ENCODE results near the gene LYZL1.

DNA sequence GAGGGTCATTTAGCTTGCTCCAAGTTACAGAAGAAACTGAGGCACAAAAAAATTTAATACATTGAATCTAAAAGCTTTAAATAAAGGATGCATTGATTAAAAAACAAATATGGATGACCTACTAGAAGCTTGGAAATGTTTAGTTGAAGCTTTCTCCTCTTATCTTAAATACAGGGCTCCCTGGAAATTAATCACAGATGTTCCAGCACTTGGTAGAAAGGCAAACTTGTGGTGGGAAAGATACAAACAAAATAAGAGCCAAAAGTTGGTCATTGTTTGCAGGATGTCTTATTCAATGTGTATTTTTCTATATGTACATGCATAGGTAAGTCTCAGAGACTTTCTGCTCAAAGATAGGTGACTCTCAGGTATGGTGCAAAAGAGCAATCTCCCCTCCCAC is 40.7 kb upstream of the LYZL1 start:
- TF ChIP-seq EZH2phosphoT487 (IDR thresholded peaks at IDR 0.05) = no peak
- TF ChIP-seq, protein P1, sequence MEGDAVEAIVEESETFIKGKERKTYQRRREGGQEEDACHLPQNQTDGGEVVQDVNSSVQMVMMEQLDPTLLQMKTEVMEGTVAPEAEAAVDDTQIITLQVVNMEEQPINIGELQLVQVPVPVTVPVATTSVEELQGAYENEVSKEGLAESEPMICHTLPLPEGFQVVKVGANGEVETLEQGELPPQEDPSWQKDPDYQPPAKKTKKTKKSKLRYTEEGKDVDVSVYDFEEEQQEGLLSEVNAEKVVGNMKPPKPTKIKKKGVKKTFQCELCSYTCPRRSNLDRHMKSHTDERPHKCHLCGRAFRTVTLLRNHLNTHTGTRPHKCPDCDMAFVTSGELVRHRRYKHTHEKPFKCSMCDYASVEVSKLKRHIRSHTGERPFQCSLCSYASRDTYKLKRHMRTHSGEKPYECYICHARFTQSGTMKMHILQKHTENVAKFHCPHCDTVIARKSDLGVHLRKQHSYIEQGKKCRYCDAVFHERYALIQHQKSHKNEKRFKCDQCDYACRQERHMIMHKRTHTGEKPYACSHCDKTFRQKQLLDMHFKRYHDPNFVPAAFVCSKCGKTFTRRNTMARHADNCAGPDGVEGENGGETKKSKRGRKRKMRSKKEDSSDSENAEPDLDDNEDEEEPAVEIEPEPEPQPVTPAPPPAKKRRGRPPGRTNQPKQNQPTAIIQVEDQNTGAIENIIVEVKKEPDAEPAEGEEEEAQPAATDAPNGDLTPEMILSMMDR (IDR thresholded peaks at IDR 0.05) = no peak

All from neural progenitor cell (in vitro differentiated cells).